BE2C (cell line): ENCODE measurements around the gene IMMP1L.
"Not testable (repeated sequence)": the region's sequence is repeated elsewhere in the genome, so short reads cannot be mapped to it uniquely, and the experiment has no call there.

Experiments
- DNase-seq: peaks from one replicate; pipeline ENCODE4 v3.0.0-alpha.2; 2020
- H3K27me3 ChIP-seq: fragments of 250-450 bp; sonication (Bioruptor Pico); 2 replicates; pipeline ENCODE4 v1.5.1; 2020; ENCODE audit warnings: mild to moderate bottlenecking
- H3K36me3 ChIP-seq: fragments of 250-450 bp; sonication (Bioruptor Pico); 2 replicates; pipeline ENCODE4 v1.5.1; 2020; ENCODE audit warnings: mild to moderate bottlenecking
- H3K4me1 ChIP-seq: fragments of 250-450 bp; sonication (Bioruptor Pico); 2 replicates; pipeline ENCODE4 v1.5.1; 2020
- H3K4me3 ChIP-seq: 2 replicates; pipeline ENCODE4 v1.5.1; 2011; ENCODE audit warnings: low read depth, low read length
- H3K9me3 ChIP-seq: fragments of 250-450 bp; sonication (Bioruptor Pico); 2 replicates; pipeline ENCODE4 v1.5.1; 2020
- CTCF ChIP-seq: IDR thresholded peaks from 2 replicates; pipeline ENCODE4 v1.5.1; 2012; ENCODE audit warnings: mild to moderate bottlenecking, low read depth, low read length

Gene IMMP1L

DNA sequence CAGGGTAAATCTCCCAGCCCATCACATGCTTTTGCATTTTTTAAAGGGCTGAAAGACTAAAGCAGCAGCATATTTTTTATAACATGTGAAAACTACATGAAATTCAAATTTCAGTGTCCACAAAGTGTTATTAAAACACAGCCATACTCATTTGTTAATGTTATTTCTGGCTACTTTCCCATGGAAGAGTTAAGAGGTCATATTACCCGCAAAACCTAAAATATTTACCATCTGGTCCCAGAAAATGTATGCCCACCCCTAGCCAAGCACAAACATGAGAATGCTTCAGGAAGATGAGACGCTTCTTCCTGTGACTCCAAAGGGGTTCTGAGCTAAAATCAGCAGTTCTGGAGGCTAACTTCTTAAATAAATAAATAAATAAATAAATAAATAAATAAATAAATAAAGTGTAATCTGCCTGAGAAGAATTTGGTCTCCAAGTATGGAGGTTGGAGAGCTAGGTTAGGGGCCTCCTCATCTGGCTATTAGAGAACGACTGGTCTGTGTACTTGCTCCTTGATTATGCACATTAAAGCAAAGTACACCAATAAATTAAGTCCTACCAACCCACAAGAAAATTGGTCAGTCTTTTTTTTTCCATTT lies 9.7 kb downstream of the IMMP1L start:
- Histone ChIP-seq H3K36me3 (no peaks in the 10 kb centered on the region), H3K27me3 (no peaks in the 10 kb centered on the region), H3K4me3 (no peak overlapping the region), H3K9me3 (no peaks in the 10 kb centered on the region), H3K4me1 (no peaks in the 10 kb centered on the region)
- no peak for DNase-seq
- TF ChIP-seq CTCF, result no peak

DNA sequence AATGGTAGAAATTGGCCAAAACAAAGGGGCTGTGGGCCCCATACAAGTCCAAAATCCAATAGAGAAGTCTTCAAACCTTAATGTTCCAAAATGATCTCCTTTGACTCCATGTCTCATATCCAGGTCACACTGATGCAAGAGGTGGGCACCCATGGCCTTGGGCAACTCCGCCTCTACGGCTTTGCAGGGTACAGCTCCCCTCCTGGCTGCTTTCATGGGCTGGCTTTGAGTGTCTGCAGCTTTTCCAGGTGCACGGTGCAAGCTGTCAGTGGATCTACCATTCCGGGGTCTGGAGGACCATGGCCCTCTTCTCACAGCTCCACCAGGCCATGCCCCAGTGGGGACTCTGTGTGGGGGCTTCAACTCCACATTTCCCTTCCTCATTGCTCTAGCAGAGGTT lies 15.7 kb downstream of the IMMP1L start:
- H3K27me3 ChIP-seq, H3K9me3 ChIP-seq: not testable (repeated sequence)

DNA sequence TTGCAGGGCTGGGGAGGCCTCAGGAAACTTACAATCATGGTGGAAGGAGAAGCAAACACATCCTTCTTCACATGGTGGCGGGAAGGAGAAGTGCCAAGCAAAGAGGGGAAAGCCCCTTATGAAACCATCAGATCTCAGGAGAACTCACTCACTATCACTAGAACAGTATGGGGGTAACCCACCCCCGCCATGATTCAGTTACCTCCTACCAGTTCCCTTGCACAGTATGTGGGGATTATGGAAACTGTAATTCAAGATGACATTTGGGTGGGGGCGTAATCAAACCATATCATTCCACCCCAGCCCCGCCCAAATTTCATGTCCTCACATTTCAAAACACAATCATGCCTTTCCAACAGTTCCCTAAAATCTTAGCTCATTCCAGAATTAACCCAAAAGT lies 16.2 kb downstream of the IMMP1L start:
- H3K4me3 ChIP-seq, result no peak overlapping the region
- no peaks in the 10 kb centered on the region for H3K9me3 ChIP-seq
- H3K36me3 ChIP-seq, result no peaks in the 10 kb centered on the region
- H3K4me1 ChIP-seq, result no peaks in the 10 kb centered on the region
- DNase-seq, result no peak
- TF ChIP-seq CTCF, result no peak
- H3K27me3 ChIP-seq, result no peaks in the 10 kb centered on the region

More for the DNA sequence above, 15.7 kb downstream of the IMMP1L start:
- DNase-seq, H3K4me3 ChIP-seq, H3K36me3 ChIP-seq, H3K4me1 ChIP-seq: not testable (repeated sequence)

GRCh38 chr11:31492320-31492913 lies 17.0 kb downstream of the IMMP1L start:
- no peak overlapping the region for H3K4me3 ChIP-seq
- no peaks in the 10 kb centered on the region for H3K9me3 ChIP-seq
- H3K27me3 ChIP-seq, result no peaks in the 10 kb centered on the region
- DNase-seq, result no peak
- H3K4me1 ChIP-seq, result no peaks in the 10 kb centered on the region
- H3K36me3 ChIP-seq, result no peaks in the 10 kb centered on the region
- no peak for TF ChIP-seq CTCF

- no peaks in the 10 kb centered on the region for H3K9me3 ChIP-seq
- no peak overlapping the region for H3K4me3 ChIP-seq
- H3K36me3 ChIP-seq, result no peaks in the 10 kb centered on the region
- no peaks in the 10 kb centered on the region for H3K27me3 ChIP-seq
- H3K4me1 ChIP-seq, result no peaks in the 10 kb centered on the region
- peak; percentile 48 for TF ChIP-seq CTCF
- peak; percentile 14 for DNase-seq
Observed at GRCh38 chr11:31487848-31488247, 21.6 kb downstream of the IMMP1L start.

- Histone ChIP-seq H3K4me1 (0 out of 2 replicates have a peak, but pooled peaks cover 4% of the 10 kb centered on the region), H3K36me3 (no peaks in the 10 kb centered on the region), H3K9me3 (no peaks in the 10 kb centered on the region), H3K27me3 (no peaks in the 10 kb centered on the region), H3K4me3 (no peak overlapping the region)
- no peak for TF ChIP-seq CTCF
- DNase-seq, result no peak
Observed at GRCh38 chr11:31484497-31484896, 24.9 kb downstream of the IMMP1L start.

DNA sequence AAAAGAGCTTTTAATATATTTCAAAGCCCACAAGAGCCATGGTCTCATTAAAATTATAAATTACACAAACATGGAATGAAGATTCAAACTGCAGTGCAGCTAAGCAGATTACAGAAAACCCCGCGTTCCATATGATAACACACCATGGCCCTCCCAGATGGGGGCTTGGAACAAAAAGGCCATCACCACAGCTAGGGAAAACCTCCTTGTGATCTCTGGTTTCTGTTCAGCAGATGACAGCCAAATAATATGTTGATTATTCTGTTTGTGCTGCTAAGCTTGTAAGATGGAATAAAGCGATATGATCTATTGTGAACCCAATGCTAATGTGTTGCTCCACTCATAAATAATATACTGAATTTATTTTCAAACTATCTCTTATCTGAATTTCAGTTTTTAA lies 28.5 kb downstream of the IMMP1L start:
- Histone ChIP-seq H3K36me3 (no peaks in the 10 kb centered on the region), H3K27me3 (no peaks in the 10 kb centered on the region), H3K4me1 (peaks cover 7% of the 10 kb centered on the region; the same call in 1 of the 2 replicates), H3K4me3 (no peak overlapping the region), H3K9me3 (no peaks in the 10 kb centered on the region)
- DNase-seq, result peak; percentile 58
- no peak for TF ChIP-seq CTCF
